GM12892 (cell line): ENCODE results near the gene PREX1.

ENCODE experiments used
- DNase-seq: peaks from one replicate; pipeline ENCODE4 v3.0.0; 2011; ENCODE audit not compliant: insufficient read length
- FAIRE-seq: peaks from 2 replicates; lab custom pipeline; 2011; peaks lifted over from hg19 to GRCh38; lab: Jason Lieb, UNC
- POLR2A ChIP-seq: IDR thresholded peaks from 2 replicates; pipeline ENCODE4 v1.6.1; 2011; ENCODE audit warnings: low read depth, low read length, control low read depth
- POLR2AphosphoS5 ChIP-seq: IDR thresholded peaks from 2 replicates; pipeline ENCODE4 v1.6.1; 2011; ENCODE audit warnings: low read depth, low read length, control low read depth
- TAF1 ChIP-seq: IDR thresholded peaks from 2 replicates; pipeline ENCODE4 v1.6.1; 2011; ENCODE audit warnings: low read depth, mild to moderate bottlenecking, control low read depth, low read length, borderline replicate concordance

The PREX1 gene

GRCh38 chr20:48822178-48822577 is 5.6 kb downstream of the PREX1 start:
- TF ChIP-seq TAF1 (no peak), POLR2AphosphoS5 (no peak), POLR2A (no peak)
- FAIRE-seq (no peak), DNase-seq (no peak)

- FAIRE-seq (no peak), DNase-seq (no peak)
- TF ChIP-seq POLR2AphosphoS5 (no peak), TAF1 (no peak), POLR2A (no peak)
These were observed 6.4 kb downstream of the PREX1 start for GRCh38 chr20:48821261-48821920.

GRCh38 chr20:48820649-48820973 is 7.2 kb downstream of the PREX1 start:
- TF ChIP-seq POLR2A (no peak), TAF1 (no peak), POLR2AphosphoS5 (no peak)
- no peak for FAIRE-seq
- no peak for DNase-seq

GRCh38 chr20:48819821-48820648 is 7.8 kb downstream of the PREX1 start:
- DNase-seq, result no peak
- FAIRE-seq, result no peak
- TF ChIP-seq POLR2A (no peak; the same call in 1 of the 2 replicates), POLR2AphosphoS5 (no peak), TAF1 (no peak)

- TF ChIP-seq POLR2A (no peak), POLR2AphosphoS5 (no peak), TAF1 (no peak)
- FAIRE-seq, result no peak
- no peak for DNase-seq
These were observed 8.7 kb downstream of the PREX1 start for GRCh38 chr20:48819089-48819488.

GRCh38 chr20:48818481-48818987 is 9.3 kb downstream of the PREX1 start:
- TF ChIP-seq POLR2A (no peak), POLR2AphosphoS5 (0 out of 2 replicates have a peak, but pooled peaks have one; percentile 4)
- DNase-seq (peak; percentile 53), FAIRE-seq (no peak)

GRCh38 chr20:48818031-48818370 is 9.8 kb downstream of the PREX1 start:
- TF ChIP-seq POLR2A (no peak), POLR2AphosphoS5 (no peak), TAF1 (no peak)
- DNase-seq, result no peak
- FAIRE-seq, result no peak

- FAIRE-seq (no peak), DNase-seq (no peak)
- TF ChIP-seq TAF1 (no peak), POLR2AphosphoS5 (no peak), POLR2A (no peak)
These were observed 10.3 kb downstream of the PREX1 start for GRCh38 chr20:48817367-48818030.

- FAIRE-seq (no peak), DNase-seq (no peak)
- TF ChIP-seq POLR2AphosphoS5 (no peak), TAF1 (no peak), POLR2A (no peak)
These were observed 11.3 kb downstream of the PREX1 start for GRCh38 chr20:48816282-48817205.

GRCh38 chr20:48815537-48815936 is 12.3 kb downstream of the PREX1 start:
- no peak for TF ChIP-seq POLR2AphosphoS5
- TF ChIP-seq POLR2A, result no peak
- no peak for TF ChIP-seq TAF1
- FAIRE-seq (no peak), DNase-seq (no peak)
